NCI-H2081 (cell line): Measurements from ENCODE around the gene PAPLN.

Experiments used
- DNase-seq, 2 experiments: peaks; one replicate each; lab custom pipeline; 2025; lab: John Stamatoyannopoulos, UW

Gene PAPLN

DNA sequence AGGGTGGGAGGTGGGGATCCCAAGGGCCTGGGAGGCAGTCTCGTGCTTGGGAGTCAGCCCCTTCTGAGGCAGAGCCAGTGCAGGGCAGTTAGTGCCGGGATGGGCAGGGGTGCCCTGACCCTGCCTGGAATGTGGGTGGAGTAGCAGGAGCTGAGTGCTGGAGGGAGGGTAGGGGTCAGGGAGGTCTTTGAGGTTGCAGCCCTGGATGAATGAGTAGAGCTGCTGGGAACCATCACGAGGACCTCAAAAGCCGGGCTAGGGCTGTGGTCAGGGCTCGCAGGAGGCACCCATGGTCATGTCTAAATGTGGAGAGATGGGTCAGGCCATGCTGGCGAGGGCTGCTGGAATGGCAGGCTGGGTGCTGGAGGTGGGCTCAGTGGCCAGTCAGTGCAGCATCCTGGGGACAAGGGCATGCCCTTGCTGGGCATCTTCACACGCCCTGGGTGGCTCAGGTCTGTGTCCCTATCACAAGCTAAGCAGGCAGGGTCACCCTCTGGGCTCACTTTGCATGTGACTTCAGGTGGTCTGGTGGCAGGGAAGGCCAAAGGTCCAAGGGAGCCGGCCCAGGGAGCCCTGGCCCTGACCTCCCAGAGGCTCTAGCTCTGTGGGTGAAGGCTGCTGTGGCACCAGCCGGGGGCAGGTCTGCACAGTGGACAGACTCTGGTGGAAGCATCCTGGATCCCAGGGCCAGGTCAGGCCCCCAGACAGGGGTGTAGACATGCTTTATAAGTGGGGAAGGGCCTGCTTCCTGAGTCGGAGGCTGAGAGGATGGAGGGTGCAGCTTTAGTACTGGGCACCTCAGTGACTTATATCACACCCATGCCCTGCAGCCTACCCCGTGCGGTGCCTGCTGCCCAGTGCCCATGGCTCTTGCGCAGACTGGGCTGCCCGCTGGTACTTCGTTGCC lies 24.5 kb downstream of the PAPLN start:
- no peak for DNase-seq

DNA sequence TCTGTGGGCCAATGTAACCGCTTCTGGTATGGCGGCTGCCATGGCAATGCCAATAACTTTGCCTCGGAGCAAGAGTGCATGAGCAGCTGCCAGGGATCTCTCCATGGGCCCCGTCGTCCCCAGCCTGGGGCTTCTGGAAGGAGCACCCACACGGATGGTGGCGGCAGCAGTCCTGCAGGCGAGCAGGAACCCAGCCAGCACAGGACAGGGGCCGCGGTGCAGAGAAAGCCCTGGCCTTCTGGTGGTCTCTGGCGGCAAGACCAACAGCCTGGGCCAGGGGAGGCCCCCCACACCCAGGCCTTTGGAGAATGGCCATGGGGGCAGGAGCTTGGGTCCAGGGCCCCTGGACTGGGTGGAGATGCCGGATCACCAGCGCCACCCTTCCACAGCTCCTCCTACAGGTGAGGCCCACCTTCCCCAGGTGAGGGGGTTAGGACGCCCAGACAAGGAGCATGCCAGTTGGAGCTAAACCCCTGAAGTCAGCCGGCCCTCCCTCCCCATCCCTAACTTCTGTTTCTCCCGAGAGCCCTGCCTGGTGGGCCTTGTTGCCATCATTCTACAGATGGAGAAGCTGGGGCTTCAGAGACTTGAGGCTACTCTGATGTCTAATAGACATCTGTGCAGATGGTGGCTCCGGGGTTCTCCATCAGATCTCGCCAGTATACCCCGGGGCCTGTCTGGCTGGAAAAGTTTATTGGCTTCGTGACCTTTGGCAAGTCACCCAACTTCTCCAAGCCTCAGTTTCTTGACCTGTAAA lies 25.3 kb downstream of the PAPLN start:
- no peak for DNase-seq

DNA sequence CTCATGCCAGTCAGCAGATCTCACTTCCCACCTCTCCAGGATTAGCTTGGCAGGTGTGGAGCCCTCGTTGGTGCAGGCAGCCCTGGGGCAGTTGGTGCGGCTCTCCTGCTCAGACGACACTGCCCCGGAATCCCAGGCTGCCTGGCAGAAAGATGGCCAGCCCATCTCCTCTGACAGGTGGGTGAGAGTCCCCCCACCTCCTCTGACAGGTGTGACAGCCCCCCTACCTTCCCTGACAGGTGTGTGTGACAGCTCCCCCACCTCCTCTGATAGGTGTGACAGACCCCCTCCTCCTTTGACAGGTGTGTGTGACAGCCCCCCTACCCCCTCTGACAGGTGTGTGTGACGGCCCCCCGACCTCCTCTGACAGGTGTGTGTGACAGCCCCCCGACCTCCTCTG lies 26.3 kb downstream of the PAPLN start:
- DNase-seq = no peak

DNA sequence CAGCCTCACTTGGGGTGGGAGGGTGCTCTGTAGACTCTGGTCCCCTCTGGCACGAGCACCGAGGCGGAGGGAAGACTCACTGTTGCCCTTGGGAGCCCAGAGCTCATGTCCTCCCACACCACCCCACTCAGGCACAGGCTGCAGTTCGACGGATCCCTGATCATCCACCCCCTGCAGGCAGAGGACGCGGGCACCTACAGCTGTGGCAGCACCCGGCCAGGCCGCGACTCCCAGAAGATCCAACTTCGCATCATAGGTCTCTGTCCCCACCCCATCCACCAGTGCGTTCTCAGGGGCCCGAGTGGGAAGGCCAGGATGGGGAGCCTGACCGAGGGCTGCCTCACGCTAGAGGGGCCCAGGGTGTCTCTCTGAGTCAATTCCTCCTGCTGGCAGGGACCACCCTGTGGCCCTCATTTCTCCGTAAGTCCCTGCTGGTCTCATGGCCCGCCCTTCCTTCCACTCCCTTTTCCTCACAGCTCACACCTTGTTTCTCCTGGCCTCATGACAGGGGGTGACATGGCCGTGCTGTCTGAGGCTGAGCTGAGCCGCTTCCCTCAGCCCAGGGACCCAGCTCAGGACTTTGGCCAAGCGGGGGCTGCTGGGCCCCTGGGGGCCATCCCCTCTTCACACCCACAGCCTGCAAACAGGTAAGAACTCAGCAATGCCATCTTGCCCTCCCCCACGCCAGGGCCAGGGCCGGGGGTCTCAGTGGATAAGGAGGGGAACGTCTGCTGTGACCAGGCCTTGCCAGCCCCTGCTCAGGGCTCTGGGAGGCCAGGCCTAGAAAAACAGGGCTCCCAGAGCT lies 27.0 kb downstream of the PAPLN start:
- DNase-seq = no peak

DNA sequence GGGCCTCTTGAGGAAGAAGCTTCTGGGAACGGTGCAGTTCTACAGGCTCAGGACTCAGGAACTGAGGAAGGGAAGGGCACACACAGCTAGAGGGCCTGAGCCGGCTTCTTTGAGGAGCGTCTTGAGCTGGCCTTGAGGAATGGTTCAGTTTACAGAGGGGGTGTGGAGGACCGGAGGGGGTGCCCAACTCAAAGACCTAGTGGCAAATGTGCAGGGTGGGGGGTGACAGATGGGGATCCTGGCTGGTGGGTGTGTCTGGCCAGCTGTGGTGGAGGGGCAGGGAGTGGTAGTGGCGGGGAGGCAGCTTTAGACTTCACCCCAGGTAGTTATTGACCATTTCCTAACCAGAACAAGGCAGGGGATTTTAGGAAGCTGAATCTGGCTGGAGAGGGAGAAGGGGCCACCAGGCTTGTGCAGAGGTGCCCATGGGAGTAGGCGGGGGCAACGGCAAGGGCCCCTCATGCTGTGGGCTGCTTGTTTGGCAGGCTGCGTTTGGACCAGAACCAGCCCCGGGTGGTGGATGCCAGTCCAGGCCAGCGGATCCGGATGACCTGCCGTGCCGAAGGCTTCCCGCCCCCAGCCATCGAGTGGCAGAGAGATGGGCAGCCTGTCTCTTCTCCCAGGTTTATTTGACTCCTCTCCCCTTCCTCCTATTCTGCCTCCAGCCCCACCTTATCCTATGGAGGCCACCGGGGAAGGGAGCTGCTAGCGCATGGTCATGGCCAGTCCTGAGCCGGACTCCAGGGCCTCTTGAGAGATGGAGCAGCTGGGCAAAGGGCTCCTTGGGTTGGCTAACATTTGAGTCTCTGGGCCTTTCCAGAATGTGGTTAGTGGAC lies 27.8 kb downstream of the PAPLN start:
- DNase-seq = no peak

DNA sequence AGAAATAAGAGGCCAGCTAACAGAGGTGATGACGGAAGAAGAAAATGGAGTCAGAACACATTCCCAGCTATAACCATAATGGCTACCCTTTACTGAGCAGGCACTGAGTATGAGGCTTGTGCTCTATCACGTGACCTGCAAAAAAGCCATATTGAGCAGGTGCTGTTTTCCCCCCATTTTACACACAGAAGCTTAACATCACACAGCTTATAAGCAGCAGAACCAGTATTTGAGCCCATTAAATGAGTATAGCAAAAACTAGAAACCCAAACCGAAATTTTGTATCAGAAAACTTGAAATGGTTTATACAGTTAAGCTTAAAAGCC lies 28.4 kb downstream of the PAPLN start:
- no peak for DNase-seq

DNA sequence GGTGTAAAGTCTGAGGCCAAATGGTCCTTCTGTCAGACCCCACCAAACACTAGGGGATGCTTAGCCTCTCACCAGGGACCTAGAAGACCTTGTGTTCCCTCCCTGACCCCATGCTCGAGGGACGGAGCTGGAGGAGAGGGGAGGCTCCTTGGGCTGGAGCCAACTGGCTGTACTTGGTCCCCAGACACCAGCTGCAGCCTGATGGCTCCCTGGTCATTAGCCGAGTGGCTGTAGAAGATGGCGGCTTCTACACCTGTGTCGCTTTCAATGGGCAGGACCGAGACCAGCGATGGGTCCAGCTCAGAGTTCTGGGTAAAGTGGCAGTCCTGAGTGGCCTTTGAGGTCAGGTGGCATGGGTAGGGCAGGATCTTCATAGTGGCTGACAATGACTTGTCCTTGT lies 29.0 kb downstream of the PAPLN start:
- DNase-seq = no peak

DNA sequence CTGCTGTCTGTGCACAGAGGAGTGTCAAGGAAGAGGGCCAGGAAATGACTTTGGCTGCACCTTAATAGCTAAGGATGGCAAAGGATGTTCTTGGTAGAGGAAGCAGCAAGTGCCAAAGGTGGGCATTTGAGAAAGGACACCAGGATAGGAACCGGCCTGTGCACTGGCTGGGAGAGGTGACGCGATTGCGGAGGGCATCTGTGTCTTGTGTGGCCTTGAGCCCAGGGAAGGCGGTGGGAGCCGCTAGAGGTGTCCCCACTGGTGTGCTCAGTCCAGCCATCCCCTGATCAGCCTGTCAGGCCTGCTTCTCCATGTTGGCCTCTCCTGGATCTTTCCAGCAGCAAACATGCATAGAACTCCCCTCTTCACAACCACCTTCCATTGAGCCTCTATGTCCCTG lies 30.2 kb downstream of the PAPLN start:
- DNase-seq = no peak

DNA sequence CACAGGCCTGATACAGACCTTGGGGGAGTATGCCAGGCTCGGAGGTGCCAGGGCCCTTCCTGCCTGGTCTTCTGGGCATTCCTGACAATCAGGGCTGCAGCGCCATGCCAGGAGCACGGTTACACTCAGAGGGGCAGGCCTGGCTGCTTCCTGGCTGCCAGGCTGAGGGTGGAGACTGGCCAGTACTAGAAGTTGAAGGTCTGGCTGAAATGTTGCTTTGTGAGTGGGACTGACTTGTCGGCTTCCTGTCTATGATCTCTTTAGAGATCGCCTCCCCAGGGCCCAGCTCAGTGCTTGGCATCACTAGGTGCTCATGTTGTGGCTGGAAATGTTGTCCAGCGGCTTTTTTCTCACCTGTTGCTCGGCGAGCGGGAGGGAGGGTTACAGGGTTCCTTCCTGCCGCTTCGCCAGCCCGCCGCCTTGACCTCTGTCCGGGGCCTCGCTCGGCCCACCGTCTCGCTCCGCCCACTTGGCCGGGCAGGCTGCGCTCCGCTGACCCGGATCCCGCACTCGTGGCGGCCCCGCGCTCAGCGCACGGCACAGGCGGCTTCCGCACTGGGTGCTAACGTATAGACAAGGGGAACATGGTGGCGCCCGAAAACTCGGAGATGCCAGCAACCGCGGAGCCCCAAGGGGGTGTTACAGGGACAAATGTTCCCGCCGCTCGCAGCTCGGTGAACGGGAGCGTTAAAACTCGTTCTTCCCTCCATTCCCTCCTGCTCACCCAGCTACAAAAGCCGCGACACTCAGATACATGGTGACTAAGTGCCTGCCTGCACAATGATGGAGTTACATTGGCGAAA lies 32.6 kb downstream of the PAPLN start:
- DNase-seq = no peak

DNA sequence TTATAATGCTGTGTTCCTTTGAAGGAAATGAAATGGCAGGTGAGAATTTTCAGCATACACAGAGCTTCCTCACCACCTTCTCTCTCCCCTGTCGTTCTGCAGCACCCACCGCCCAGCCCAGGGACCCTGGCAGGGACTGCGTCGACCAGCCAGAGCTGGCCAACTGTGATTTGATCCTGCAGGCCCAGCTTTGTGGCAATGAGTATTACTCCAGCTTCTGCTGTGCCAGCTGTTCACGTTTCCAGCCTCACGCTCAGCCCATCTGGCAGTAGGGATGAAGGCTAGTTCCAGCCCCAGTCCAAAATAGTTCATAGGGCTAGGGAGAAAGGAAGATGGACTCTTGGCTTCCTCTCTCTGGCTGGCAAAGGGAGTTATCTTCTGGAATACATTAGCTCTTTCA lies 35.1 kb downstream of the PAPLN start:
- no peak for DNase-seq

DNA sequence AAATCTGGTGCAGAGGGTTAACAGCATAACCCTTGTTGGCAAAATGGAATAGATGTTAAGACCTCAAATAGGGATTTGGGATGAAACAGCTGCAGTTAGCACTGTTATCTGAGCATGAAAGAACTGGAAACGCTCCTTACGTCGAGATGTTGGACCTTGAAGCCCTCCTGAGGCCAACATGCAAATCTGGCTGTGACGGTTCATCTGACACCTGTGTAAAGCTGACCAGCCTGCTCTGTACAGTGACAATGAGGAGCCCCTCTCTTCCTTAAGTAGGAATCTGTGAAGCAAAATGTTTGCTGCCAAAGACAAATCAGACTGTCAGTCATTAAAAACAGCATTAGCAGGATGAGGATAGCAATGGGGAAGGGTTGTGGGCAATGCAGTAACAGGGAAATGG lies 36.5 kb downstream of the PAPLN start:
- no peak for DNase-seq

DNA sequence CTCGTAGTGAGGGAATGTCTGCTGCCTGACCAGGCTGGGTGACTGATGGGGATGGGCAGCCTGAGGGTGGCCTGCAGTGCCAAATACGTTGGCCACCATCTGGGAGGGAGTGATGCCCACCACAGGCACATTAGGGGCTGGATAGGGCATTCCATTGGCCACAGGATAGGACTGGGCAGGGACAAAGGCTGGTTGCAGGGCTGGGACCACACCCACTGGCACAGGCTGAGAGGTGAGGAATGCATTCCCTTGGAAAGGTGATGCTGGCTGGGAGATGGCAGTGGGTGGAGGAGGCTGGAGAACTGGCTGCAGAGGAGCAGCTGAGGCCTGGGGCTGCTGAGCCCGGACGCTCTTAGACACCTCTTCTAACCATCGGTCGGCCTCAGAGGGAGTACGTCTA lies 39.5 kb downstream of the PAPLN start:
- no peak for DNase-seq

DNA sequence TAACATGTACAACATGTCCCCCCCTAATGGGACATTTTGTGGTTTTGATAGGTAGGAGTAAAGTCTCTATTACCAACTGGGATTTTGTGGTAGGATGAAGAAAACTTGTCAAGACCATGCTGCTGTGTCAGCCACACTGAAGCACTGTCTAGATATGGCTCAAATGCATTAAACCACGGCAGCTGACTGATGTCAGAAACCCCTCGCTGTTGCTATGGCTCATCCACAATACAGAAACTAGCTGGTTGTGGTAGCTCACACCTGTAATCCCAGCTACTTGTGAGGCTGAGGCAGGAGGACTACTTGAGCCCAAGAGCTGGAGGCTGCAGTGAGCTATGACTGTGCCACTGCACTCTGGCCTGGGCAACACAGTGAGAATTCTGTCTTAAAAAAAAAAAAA lies 40.1 kb downstream of the PAPLN start:
- no peak for DNase-seq

DNA sequence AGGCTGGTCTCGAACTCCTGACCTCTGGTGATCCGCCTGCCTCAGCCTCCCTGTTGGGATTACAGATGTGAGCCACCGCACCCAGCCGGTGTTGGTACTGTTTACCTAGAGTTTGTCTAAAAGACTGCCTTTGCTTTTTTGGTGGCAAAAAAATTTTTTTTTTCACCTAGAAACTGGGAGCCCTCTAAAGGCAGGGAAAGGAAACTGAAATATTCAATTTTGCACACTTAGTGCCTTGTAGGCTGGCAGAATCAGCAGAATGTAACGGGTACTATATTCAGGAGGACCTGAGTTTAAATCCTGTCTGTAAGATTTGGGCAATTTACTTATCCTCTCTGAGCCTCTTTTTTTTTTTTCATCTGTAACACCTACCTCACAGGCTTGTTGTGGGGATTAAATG lies 43.6 kb downstream of the PAPLN start:
- DNase-seq = no peak

DNA sequence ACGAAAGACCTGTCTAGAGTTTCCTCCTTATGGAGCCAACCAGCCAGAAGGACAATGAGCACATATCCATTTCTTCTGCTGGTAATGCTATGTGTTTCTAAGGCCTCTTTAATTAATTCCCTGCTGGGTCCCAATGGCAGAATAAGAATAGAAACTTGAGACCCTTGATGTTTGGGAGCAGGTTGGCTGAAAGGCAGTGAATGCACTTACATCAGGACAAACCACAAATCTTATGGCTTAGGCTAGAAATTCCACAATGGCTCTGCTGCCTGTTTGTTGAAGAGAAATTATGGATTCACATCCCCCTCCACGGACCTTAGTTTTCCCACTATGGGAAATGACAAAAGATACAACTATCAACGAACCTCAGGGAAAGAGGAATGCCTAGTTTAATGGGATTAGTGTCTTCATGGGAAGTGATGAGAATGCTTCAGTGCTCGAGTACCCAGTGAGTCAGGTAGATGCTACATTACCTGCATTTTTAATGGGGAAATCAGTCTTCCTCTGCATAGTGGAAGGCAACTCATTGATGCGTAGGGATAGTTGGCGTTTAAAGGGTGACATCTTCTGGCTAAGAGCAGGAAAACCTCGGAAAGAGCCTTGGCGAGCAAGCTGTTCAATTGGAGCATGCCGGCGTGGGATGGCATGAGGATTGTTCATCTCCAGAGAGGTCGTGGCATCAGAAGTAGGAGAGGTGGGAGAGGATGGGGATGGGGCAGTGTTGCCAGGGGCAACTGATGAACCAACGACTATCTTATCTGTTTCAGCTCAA lies 46.5 kb downstream of the PAPLN start:
- DNase-seq = no peak

DNA sequence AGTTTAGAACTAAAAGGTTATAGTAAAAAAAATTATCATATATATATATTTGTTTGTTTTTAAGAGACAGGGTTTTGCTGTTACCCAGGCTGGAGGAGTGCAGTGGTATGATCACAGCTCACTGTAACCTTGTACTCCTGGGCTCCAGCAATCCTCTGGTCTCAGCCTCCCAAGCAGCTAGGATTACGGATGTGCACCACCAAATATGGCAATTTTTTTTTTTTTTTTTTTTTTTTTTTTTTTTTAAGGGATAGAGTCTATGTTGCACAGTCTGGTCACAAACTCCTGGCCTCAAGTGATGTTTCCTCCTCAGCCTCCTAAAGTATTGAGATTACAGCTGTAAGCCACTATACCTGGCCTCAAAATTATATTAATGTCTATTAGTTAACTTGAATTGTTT lies 48.7 kb downstream of the PAPLN start:
- no peak for DNase-seq

DNA sequence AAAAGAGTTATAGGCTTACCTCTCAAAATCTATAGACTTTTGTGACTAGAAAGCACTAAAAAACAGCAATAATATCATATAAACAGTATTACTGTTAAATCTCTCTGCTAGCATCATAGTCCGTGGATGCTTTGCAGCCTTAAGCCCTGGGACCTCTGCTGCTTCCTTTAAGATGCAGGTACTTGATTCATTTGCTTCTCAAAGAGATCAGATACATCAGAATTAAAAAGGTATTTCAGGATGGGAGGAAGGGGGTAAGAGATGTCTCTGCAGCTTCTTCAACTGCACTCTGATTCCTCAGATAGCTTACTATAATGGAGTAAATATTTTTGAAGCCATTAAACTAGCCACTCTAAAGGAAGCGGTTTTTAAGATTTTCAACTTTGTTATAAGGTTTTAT lies 49.3 kb downstream of the PAPLN start:
- no peak for DNase-seq

DNA sequence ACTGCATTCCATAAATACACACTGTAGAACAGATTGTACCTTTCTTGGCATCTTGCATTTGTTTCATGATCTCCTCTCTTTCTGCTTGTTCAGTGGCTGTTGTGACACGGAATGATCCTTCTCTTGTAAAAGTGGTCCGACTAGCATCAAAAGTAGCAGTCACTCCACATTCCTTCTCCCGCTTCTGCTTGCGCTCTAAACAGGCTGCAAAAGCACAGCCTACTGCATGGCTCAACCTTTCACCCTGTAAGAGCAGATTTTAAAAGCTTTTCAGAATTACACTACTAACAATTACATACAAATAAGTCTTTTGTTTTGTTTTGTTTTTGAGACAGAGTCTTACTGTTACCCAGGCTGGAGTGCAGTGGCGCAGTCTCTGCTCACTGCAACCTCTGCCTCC lies 49.8 kb downstream of the PAPLN start:
- DNase-seq = no peak

DNA sequence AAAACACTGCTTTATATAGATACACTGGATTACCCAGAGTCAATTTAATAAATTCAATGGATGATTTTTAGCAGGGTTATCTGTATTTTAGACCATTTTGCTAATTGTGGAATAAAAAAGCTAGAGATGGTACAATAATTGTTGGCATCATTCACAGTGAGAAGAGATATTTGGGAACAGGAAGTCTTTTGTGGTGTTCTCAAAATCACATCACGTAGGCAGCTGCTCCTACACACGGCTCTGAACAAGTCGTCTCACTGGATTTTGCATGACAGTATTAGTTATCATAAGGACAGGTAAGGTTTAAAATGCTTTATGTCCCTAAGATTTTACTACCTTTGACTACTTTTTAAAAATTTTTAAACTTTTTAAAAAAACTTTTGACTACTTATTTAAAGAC lies 52.0 kb downstream of the PAPLN start:
- DNase-seq = no peak

DNA sequence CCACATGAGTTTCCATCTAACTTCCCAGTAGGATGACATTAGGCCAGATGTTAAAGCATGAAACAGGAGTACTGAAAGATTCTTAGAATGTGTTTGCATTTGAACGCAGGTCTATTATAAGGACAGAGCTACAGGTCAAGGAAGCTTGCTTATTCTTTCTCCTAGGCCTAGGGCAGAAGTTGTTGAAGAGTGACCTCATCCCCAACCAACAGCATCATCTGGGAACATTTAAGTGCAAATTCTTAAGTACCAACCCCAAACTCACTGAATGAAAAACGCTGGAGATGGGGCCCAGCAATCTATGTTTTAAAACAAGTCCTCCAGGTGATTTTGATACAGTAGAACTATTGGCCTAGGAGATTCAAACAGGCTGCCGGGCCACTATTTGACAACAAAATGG lies 52.4 kb downstream of the PAPLN start:
- DNase-seq = no peak
